Endothelial cell of umbilical vein (primary cell): ENCODE measurements around the gene OSTM1. TPM values are rescaled to one million over a fixed set of nuclear protein-coding genes. Genes with fewer than 3 reads are reported as not detected.
"Not testable (repeated sequence)": the region's sequence is repeated elsewhere in the genome, so short reads cannot be mapped to it uniquely, and the experiment has no call there.

ENCODE experiments used
- BruUV-seq: library from RNA; stranded (reverse); fragments of 400-500 nt; replicated peaks from 2 replicates; lab custom pipeline; 2021; lab: Mats Ljungman, UMichigan
- CTCF ChIA-PET: fragments of 300-600, 350-600 bp; sonication (Branson Sonifier 250); formaldehyde crosslinking; loops from one replicate; lab custom pipeline; 2021; ENCODE audit warnings: antibody characterized with exemption, inconsistent platforms; lab: Charles Lee
- POLR2A ChIA-PET: fragments of 300-600, 350-600 bp; sonication (Branson Sonifier 250); formaldehyde crosslinking; loops from one replicate; lab custom pipeline; 2021; ENCODE audit warnings: antibody characterized with exemption, inconsistent platforms; lab: Charles Lee
- DNase-seq: peaks from one replicate; pipeline ENCODE4 v3.0.0-alpha.2; 2011; ENCODE audit warnings: low read depth, low spot score
- FAIRE-seq: peaks from 2 replicates; lab custom pipeline; 2011; peaks lifted over from hg19 to GRCh38; lab: Jason Lieb, UNC
- H2AFZ ChIP-seq: 2 replicates; pipeline ENCODE4 v1.6.0; 2012; ENCODE audit warnings: low read depth, low read length, control low read depth, inconsistent platforms
- H3K27ac ChIP-seq: 2 replicates; pipeline ENCODE4 v1.5.1; 2011; ENCODE audit warnings: low read depth, mild to moderate bottlenecking, control low read depth, low read length, moderate library complexity; ENCODE audit not compliant: insufficient read depth
- H3K27me3 ChIP-seq, 2 experiments: 2 replicates each; pipeline versions ENCODE4 v1.6.0 to v1.6.1; 2011; ENCODE audit warnings: low read length in 2 of 2, mixed read lengths in 1 of 2; ENCODE audit not compliant: control insufficient read depth in 2 of 2, insufficient read depth in 2 of 2
- H3K36me3 ChIP-seq, 2 experiments: 2 replicates in 1 of 2; 3 replicates in 1 of 2; pipeline ENCODE4 v1.5.1; 2011; ENCODE audit warnings: low read length in 2 of 2, mild to moderate bottlenecking in 1 of 2, moderate library complexity in 1 of 2; ENCODE audit not compliant: control insufficient read depth in 2 of 2, insufficient read depth in 2 of 2; ENCODE audit errors: extremely low read depth in 1 of 2
- H3K4me1 ChIP-seq: 3 replicates; pipeline ENCODE4 v1.5.1; 2011; ENCODE audit warnings: mild to moderate bottlenecking, low read length; ENCODE audit not compliant: control insufficient read depth, insufficient read depth; ENCODE audit errors: extremely low read depth
- H3K4me2 ChIP-seq: 2 replicates; pipeline ENCODE4 v1.6.1; 2011; ENCODE audit warnings: low read length, control low read depth, mixed read lengths; ENCODE audit not compliant: insufficient read depth
- H3K4me3 ChIP-seq, 3 experiments: fragments of 200-600 bp in 1 of 3; sonication (generic), shearing (Covaris generic) in 1 of 3; replicated peaks in 1 of 3; 2 replicates each; pipeline ENCODE4 v1.5.1; 2011 to 2016; ENCODE audit warnings: control low read depth in 3 of 3, low read length in 3 of 3, mild to moderate bottlenecking in 2 of 3, inconsistent platforms in 1 of 3, low read depth in 1 of 3, moderate library complexity in 1 of 3; ENCODE audit not compliant: insufficient read depth in 1 of 3
- H3K79me2 ChIP-seq: 2 replicates; pipeline ENCODE4 v1.6.0; 2012; ENCODE audit warnings: low read length, inconsistent platforms; ENCODE audit not compliant: control insufficient read depth, insufficient read depth
- H3K9ac ChIP-seq: replicated peaks from 2 replicates; pipeline ENCODE3; 2011; ENCODE audit warnings: low read length, control low read depth; ENCODE audit not compliant: insufficient read depth; ENCODE audit errors: extremely low read depth
- H3K9me1 ChIP-seq: replicated peaks from 3 replicates; pipeline ENCODE4 v1.6.0; 2011; ENCODE audit warnings: mild to moderate bottlenecking, low read length; ENCODE audit not compliant: control insufficient read depth, insufficient read depth; ENCODE audit errors: extremely low read depth
- H3K9me3 ChIP-seq: replicated peaks from 2 replicates; pipeline ENCODE4 v1.5.1; 2012; ENCODE audit warnings: low read length, inconsistent platforms; ENCODE audit not compliant: control insufficient read depth, insufficient read depth
- H4K20me1 ChIP-seq: replicated peaks from 2 replicates; pipeline ENCODE3; 2011; ENCODE audit warnings: mild to moderate bottlenecking, low read length; ENCODE audit not compliant: control insufficient read depth, insufficient read depth; ENCODE audit errors: extremely low read depth
- CTCF ChIP-seq, 2 donors: IDR thresholded peaks; 1 replicate in 1 of 2; 2 replicates in 1 of 2; pipeline ENCODE4 v1.5.1; 2011; ENCODE audit warnings: low read length in 2 of 2, mild to moderate bottlenecking in 2 of 2, moderate library complexity in 2 of 2, control low read depth in 1 of 2, inconsistent platforms in 1 of 2, low read depth in 1 of 2; ENCODE audit not compliant: insufficient read depth in 1 of 2; ENCODE audit errors: extremely low read depth in 1 of 2
- EZH2 ChIP-seq: IDR thresholded peaks from 2 replicates; pipeline ENCODE4 v1.6.1; 2012; ENCODE audit warnings: borderline replicate concordance, low read depth, mild to moderate bottlenecking, moderate library complexity, low read length, inconsistent platforms; ENCODE audit not compliant: severe bottlenecking
- GATA2 ChIP-seq: IDR thresholded peaks from 2 replicates; pipeline ENCODE4 v1.7.0; 2011; ENCODE audit warnings: low read depth, mild to moderate bottlenecking, moderate library complexity, mixed read lengths, low read length; ENCODE audit not compliant: insufficient read length, insufficient read depth
- JUN ChIP-seq: IDR thresholded peaks from 2 replicates; pipeline ENCODE4 v1.6.1; 2011; ENCODE audit warnings: borderline replicate concordance, low read depth; ENCODE audit not compliant: insufficient read length, insufficient read depth
- MAX ChIP-seq: IDR thresholded peaks from 2 replicates; pipeline ENCODE4 v1.6.1; 2011; ENCODE audit not compliant: insufficient read depth, insufficient read length
- POLR2A ChIP-seq: IDR thresholded peaks from 2 replicates; pipeline ENCODE4 v1.6.1; 2012; ENCODE audit warnings: low read depth, mild to moderate bottlenecking, control low read depth, low read length
- dilution Hi-C: fragments of 300-500 bp; cut with MboI; formaldehyde crosslinking; loops from one replicate; pipeline ENCODE4 v1.15.0; 2019; ENCODE audit warnings: low sequenced_read_pairs; ENCODE audit not compliant: extremely low pct_ligation_motif_present
- intact Hi-C: fragments of 100-400 bp; cut with micrococcal nuclease; formaldehyde crosslinking; loops from one replicate; pipeline ENCODE4 v1.10.0; 2022
- polyA plus RNA-seq, 4 experiments: library from polyadenylated mRNA; depleted of rRNA in 3 of 4; stranded (reverse) in 3 of 4; unstranded in 1 of 4; fragments of >200 nt; gene quantifications; 2 replicates each; pipeline versions ENCODE4 v1.2.1 to v1.2.3, GENCODE V29; 2011 to 2012; ENCODE audit warnings: missing spikeins in 1 of 4
- total RNA-seq: library from RNA; stranded (reverse); gene quantifications from 2 replicates; pipeline ENCODE4 v1.2.3, GENCODE V29; 2021

Gene OSTM1
- total and polyA plus RNA-seq, 2 donors (not counting 3 experiments of a cell fraction or from before 2014, with no cell fraction given), result 23.1 to 26.4 TPM

- ChIA-PET CTCF (no interaction called here), POLR2A (no interaction called here)
- Histone ChIP-seq H3K36me3 (no peaks in the 10 kb centered on the region), H3K9ac (no peak overlapping the region), H3K4me1 (no peaks in the 10 kb centered on the region), H3K27me3 (peaks cover 2% of the 10 kb centered on the region in 2 experiments), H3K4me3 (no peak overlapping the region), H3K9me3 (no peaks in the 10 kb centered on the region), H3K79me2 (no peaks in the 10 kb centered on the region), H4K20me1 (no peaks in the 10 kb centered on the region), H2AFZ (no peak overlapping the region), H3K27ac (no peak overlapping the region), H3K9me1 (no peaks in the 10 kb centered on the region), H3K4me2 (no peak overlapping the region)
- no TSS peak for BruUV-seq
- DNase-seq (no peak), FAIRE-seq (no peak)
- dilution Hi-C loops, result no loop called here
- TF ChIP-seq EZH2, result no peak
- TF ChIP-seq GATA2, result no peak
- no peak for TF ChIP-seq MAX
- TF ChIP-seq JUN, result no peak
- TF ChIP-seq CTCF (IDR thresholded peaks at IDR 0.05; ENCODE audit: extremely low read depth in 1 of 2, insufficient read depth in 1 of 2, low read depth in 1 of 2, low read length in 2 of 2), result no peak
- no peak for TF ChIP-seq POLR2A
- intact Hi-C loops, result no loop called here
Observed at GRCh38 chr6:108020472-108021116, 53.9 kb downstream of the OSTM1 start.

GRCh38 chr6:108016283-108016682 is 58.3 kb downstream of the OSTM1 start:
- DNase-seq, H3K79me2 ChIP-seq, H3K9me3 ChIP-seq, POLR2A ChIA-PET, H3K4me2 ChIP-seq, H3K27ac ChIP-seq, H3K4me1 ChIP-seq, CTCF ChIA-PET, H2AFZ ChIP-seq, H4K20me1 ChIP-seq, H3K9ac ChIP-seq, dilution Hi-C loops, BruUV-seq, H3K27me3 ChIP-seq, intact Hi-C loops, FAIRE-seq, H3K9me1 ChIP-seq, H3K4me3 ChIP-seq, H3K36me3 ChIP-seq: not testable (repeated sequence)
